Measurements from ENCODE around the gene FGF12.

The FGF12 gene

DNA sequence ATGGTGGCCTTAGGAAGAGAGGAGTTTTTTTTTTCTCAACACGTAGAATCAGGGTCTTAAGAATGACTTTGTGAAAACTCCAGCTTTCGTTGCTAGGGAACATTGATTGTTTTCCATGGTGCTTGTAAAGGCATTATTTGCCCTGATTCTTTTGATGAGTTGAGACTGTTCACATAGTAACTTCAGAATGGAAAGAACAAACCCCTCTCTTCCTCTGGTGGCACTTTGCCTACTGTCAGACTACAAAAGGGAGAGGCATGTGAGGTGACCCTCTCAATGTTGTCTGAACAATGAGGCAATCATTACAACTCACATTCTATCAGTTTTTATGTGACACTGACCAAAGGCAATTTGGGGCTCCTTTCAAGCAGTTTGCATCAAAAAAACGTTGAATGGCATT, 477.8 kb downstream of the FGF12 start:
- H3K27ac Mint-ChIP-seq: no peak overlapping the region
- H3K27me3 Mint-ChIP-seq (ENCODE audit: low read depth): peaks cover 5% of the 10 kb centered on the region

DNA sequence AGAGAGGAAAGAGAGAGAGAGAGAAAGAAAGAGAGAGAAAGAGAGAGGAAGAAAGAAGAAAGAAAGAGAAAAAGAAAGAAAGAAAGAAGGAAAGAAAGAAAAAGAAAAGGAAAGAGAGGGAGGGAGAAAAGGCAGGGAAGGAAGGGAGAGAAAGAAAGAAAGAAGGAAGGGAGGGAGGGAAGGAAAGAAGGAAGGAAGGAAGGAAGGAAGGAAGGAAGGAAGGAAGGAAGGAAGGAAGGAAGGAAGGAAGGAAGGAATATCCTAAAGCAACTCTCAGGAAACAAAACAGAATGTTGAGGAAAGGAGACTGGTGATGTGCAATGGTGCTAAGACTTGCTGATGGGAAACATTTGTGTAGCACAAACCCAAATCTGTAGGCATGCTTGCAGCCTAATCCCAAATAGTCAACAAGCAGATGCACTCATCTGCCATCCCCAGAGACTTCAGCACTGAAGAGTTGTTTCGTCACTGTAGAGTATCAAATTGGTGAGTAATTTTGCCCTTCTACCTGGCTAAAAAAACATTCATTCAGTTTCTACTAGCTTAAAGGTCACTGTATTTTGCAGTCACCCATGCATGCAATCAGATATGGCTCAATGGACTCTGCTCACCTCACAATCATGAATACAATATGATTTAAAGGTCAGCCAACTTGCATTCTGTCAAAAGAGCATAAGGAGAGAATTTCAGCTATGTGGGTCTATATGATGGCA, 480.3 kb downstream of the FGF12 start:
- Mint-ChIP-seq H3K27me3 (ENCODE audit: low read depth) (peaks cover 5% of the 10 kb centered on the region), H3K9me3 (no peaks in the 10 kb centered on the region), H3K4me1 (no peaks in the 10 kb centered on the region), H3K4me3 (no peak overlapping the region), H3K27ac (no peak overlapping the region), H3K36me3 (ENCODE audit: low read depth) (no peaks in the 10 kb centered on the region)
- TF ChIP-seq, protein P1, sequence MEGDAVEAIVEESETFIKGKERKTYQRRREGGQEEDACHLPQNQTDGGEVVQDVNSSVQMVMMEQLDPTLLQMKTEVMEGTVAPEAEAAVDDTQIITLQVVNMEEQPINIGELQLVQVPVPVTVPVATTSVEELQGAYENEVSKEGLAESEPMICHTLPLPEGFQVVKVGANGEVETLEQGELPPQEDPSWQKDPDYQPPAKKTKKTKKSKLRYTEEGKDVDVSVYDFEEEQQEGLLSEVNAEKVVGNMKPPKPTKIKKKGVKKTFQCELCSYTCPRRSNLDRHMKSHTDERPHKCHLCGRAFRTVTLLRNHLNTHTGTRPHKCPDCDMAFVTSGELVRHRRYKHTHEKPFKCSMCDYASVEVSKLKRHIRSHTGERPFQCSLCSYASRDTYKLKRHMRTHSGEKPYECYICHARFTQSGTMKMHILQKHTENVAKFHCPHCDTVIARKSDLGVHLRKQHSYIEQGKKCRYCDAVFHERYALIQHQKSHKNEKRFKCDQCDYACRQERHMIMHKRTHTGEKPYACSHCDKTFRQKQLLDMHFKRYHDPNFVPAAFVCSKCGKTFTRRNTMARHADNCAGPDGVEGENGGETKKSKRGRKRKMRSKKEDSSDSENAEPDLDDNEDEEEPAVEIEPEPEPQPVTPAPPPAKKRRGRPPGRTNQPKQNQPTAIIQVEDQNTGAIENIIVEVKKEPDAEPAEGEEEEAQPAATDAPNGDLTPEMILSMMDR (IDR thresholded peaks at IDR 0.05; ENCODE audit: unreplicated experiment in 3 of 3): no peak

More for the DNA sequence above, 477.8 kb downstream of the FGF12 start:
- no peak overlapping the region for H3K4me3 Mint-ChIP-seq
- H3K4me1 Mint-ChIP-seq: peaks cover 5% of the 10 kb centered on the region
- no peaks in the 10 kb centered on the region for H3K9me3 Mint-ChIP-seq
- H3K36me3 Mint-ChIP-seq (ENCODE audit: low read depth): no peaks in the 10 kb centered on the region
- TF ChIP-seq, protein P1 (IDR thresholded peaks at IDR 0.05; ENCODE audit: unreplicated experiment in 3 of 3): no peak

- Mint-ChIP-seq H3K4me3 (no peak overlapping the region), H3K4me1 (peaks cover 11% of the 10 kb centered on the region), H3K9me3 (no peaks in the 10 kb centered on the region), H3K27me3 (ENCODE audit: low read depth) (peaks cover 5% of the 10 kb centered on the region), H3K27ac (no peak overlapping the region), H3K36me3 (ENCODE audit: low read depth) (no peaks in the 10 kb centered on the region)
- TF ChIP-seq, protein P1 (IDR thresholded peaks at IDR 0.05; ENCODE audit: unreplicated experiment in 3 of 3): no peak
These were observed 482.8 kb downstream of the FGF12 start for GRCh38 chr3:192244591-192244990.

GRCh38 chr3:192239956-192240355, 487.4 kb downstream of the FGF12 start:
- TF ChIP-seq, protein P1 (IDR thresholded peaks at IDR 0.05; ENCODE audit: unreplicated experiment in 3 of 3): no peak
- no peak overlapping the region for H3K27ac Mint-ChIP-seq
- peaks cover 3% of the 10 kb centered on the region for H3K9me3 Mint-ChIP-seq
- peaks cover 2% of the 10 kb centered on the region for H3K27me3 Mint-ChIP-seq (ENCODE audit: low read depth)
- peaks cover 11% of the 10 kb centered on the region for H3K4me1 Mint-ChIP-seq
- no peak overlapping the region for H3K4me3 Mint-ChIP-seq
- H3K36me3 Mint-ChIP-seq (ENCODE audit: low read depth): no peaks in the 10 kb centered on the region

- TF ChIP-seq, protein P1 (IDR thresholded peaks at IDR 0.05; ENCODE audit: unreplicated experiment in 3 of 3): no peak
- Mint-ChIP-seq H3K27ac (no peak overlapping the region), H3K9me3 (peaks cover 3% of the 10 kb centered on the region), H3K27me3 (ENCODE audit: low read depth) (no peaks in the 10 kb centered on the region), H3K36me3 (ENCODE audit: low read depth) (no peaks in the 10 kb centered on the region), H3K4me1 (peaks cover 11% of the 10 kb centered on the region), H3K4me3 (no peak overlapping the region)
These were observed 489.2 kb downstream of the FGF12 start for GRCh38 chr3:192237992-192238608.

DNA sequence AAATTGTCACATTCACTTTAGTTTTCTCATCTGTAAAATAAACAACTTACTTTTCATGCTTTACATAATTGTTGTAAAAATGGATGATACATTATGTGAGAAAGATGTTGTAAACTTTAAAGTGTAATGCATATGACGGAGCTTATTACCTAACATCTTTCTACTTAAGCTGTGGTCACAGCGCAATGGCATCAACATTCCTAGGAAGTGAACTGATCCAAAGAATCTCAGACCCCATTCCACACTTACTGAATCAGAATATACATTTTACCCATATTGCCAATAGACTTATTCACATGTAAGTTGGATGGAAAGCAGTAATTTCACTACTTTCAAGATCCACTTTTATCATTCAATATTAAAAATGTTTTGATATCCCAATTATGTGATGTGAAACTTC, 497.5 kb downstream of the FGF12 start:
- no peaks in the 10 kb centered on the region for H3K4me1 Mint-ChIP-seq
- no peak overlapping the region for H3K4me3 Mint-ChIP-seq
- no peak overlapping the region for H3K27ac Mint-ChIP-seq
- TF ChIP-seq, protein P1 (IDR thresholded peaks at IDR 0.05; ENCODE audit: unreplicated experiment in 3 of 3): no peak
- H3K27me3 Mint-ChIP-seq (ENCODE audit: low read depth): no peaks in the 10 kb centered on the region
- no peaks in the 10 kb centered on the region for H3K9me3 Mint-ChIP-seq
- no peaks in the 10 kb centered on the region for H3K36me3 Mint-ChIP-seq (ENCODE audit: low read depth)
